Stimulated activated CD8-positive, alpha-beta memory T cell treated with anti-CD3 and anti-CD28 coated beads, Interleukin-4, amount 100 ng/mL, for 1 hour (primary cell): ENCODE measurements around the gene HARS2.
"Not testable (repeated sequence)": the region's sequence is repeated elsewhere in the genome, so short reads cannot be mapped to it uniquely, and the experiment has no call there.

Source experiments
- DNase-seq, 2 donors: peaks; one replicate each; pipeline ENCODE4 v3.0.0-alpha.2; 2020; ENCODE audit warnings: low read depth in 2 of 2, low spot score in 1 of 2

HARS2 gene

DNA sequence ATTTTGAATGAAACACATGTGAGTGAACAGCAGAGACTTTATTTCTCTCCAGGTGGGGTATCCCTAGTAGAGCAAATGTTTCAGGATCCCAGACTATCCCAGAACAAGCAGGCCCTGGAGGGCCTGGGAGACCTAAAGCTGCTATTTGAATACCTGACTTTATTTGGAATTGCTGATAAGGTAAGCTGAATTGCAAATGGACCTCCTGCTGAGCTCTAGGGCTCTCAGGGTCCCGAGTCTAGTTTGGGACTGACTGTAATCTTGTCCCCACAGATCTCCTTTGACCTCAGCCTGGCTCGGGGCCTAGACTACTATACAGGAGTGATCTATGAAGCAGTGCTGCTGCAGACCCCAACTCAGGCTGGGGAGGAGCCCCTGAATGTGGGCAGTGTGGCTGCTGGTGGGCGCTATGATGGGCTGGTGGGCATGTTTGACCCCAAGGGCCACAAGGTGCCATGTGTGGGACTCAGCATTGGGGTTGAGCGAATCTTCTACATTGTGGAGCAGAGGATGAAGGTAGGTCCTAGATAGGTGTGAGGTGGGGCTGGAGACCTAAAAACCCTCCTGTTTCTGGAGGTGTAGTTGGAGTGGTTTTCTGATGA is 5.7 kb downstream of the HARS2 start:
- DNase-seq = no peak

DNA sequence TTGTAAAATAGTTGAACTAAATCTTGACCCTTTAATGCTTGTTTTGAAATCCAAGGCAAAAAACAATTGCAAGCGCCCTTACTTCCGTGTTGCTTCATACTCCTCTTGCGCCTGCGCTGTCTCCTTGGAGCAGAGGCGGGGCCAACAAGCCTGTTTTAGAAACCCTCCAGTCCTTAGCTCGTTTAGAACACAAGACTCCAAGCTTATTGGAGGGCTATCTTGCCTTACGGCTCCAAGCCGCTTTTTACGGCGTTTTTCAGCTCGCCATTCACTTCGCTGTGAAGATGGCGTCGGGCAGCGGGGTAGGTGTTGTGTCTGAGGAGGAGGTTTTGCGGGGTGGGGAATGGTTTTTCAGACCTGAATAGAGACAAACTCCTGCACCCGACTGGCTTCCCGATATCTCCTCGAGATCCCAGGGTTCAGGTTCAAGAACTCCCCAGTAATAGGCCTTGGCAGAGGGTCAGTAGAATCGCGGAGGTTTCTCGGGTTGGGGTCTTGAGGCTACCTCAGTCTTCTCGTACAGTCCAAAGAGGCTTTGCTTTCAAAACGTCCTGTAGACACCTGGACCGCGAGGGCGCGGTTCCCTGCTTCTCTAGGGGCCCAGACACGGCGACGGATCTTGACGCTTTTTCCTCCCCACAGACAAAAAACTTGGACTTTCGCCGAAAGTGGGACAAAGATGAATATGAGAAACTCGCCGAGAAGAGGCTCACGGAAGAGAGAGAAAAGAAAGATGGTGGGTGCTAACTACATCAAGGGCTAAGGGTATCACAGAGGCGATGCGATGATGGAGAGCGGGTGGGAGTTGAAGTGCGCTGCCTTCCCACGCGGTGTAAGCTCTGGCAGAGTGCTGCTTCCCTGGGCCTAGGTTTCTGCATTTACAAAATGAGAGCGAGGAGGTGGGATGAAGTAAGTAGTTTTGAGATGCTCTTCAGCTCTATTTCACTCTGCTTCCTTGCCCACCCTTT is 9.2 kb downstream of the HARS2 start, which contains the start of gene ZMAT2:
TSS of gene ZMAT2 (plus strand) at position 271 of the 968 bp plus-strand sequence. CDS start at position 285, 14 bp downstream.
- peak; percentile 72 to 87 for DNase-seq

DNA sequence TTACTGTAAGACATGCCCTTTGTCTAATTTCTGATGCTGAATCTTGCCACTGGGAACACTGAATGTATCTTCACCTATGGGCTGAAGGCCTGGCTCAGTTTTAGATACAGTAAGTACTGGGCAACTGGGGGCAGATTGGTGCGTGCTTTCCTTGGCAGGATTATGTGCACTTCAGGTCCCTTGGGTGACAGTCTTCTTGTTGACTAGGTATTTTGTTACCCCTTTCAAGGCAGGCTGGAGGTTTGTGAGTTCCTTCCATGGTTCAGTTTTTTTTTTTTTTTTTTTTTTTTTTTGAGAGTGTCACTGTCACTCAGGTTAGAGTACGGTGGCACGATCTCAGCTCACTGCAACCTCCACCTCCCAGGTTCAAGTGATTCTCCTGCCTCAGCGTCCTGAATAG is 16.6 kb downstream of the HARS2 start:
- no peak for DNase-seq

GRCh38 chr5:140708787-140709186 is 17.5 kb downstream of the HARS2 start:
- not testable (repeated sequence) for DNase-seq

GRCh38 chr5:140710899-140711552 is 19.8 kb downstream of the HARS2 start:
- peak; percentile 79 to 80 for DNase-seq

- DNase-seq = no peak
These were observed 20.5 kb downstream of the HARS2 start for GRCh38 chr5:140711794-140712193.

- DNase-seq = no peak
These were observed 22.4 kb downstream of the HARS2 start for GRCh38 chr5:140713562-140714094.

DNA sequence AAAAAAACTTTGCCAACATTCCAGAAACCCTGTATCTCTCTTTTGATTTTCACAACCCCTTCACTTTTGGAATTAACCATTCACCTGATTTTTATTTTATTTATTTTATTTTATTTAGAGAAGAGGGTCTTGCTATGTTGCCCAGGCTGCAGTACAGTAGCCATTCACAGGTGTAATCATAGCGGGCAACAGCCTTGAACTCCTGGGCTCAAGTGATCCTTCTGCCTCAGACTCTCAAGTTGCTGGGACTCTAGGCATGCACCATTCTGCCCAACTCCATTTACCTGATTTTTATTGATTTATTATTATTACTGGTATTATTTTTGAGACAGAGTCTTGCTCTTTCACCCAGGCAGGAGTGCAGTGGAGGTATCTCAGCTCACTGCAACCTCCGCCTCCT is 25.0 kb downstream of the HARS2 start:
- not testable (repeated sequence) for DNase-seq

DNA sequence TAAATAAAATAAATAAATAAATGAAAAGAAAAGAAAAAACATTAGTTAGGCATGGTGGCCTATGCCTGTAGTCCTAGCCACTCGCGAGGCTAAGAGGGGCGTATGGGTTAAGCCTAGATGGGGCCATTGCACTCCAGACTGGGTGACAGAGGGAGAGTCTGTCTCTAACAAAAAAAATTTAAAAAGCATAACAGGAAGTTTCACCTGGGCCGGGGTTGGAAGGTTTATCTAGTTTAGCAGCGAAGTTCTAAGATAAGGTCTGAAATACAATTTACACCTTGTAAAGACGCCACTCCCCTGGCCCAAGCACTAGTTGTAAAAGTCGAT is 27.0 kb downstream of the HARS2 start:
- no peak for DNase-seq

- not testable (repeated sequence) for DNase-seq
These were observed 29.5 kb downstream of the HARS2 start for GRCh38 chr5:140720738-140721137.

DNA sequence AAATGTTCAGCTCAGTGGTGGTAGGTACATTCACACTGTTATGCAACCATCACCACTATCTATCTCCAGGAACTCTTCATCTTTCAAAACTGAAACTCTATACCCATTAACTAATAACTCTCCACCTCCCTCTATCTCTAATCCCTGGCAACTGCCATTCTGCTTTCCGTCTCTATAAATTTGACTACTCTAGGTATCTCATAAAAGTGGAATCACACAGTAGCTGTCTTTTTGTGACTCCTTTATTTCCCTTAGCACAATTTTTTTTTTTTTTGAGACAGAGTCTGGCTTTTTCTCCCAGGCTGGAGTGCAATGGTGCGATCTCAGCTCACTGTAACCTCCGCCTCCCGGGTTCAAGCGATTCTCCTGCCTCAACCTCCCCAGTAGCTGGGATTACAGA is 30.1 kb downstream of the HARS2 start:
- DNase-seq = not testable (repeated sequence)

GRCh38 chr5:140725799-140726471 is 34.7 kb downstream of the HARS2 start:
- DNase-seq = peak; percentile 26 to 38

- no peak for DNase-seq
These were observed 41.8 kb downstream of the HARS2 start for GRCh38 chr5:140733098-140733497.

- no peak for DNase-seq
These were observed 43.1 kb downstream of the HARS2 start for GRCh38 chr5:140734354-140734753.

GRCh38 chr5:140737486-140737885 is 46.2 kb downstream of the HARS2 start:
- no peak for DNase-seq

DNA sequence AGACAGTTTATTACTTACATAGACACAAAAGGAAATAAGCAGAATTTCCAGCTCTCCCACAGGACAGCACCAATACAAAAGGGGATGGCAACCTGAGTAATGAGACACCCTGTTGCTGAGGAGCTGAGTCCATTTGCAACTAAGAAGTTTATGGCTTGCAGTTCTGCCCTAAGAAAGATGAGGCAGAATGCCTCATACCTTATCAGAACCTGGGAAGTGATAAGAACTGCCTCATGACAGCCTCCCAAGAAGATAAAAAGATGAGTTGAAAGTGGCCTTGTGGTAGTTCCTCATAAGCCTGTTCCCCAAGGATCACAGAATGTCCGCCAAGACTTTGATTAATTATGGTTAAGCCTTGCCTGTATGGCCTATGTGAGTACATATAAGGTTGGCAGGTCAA is 50.7 kb downstream of the HARS2 start:
- no peak for DNase-seq
